Measurements from ENCODE around the gene SPIN2A. TPM values are rescaled to one million over a fixed set of nuclear protein-coding genes. Genes with fewer than 3 reads are reported as not detected.

The SPIN2A gene
- total RNA-seq, 1 experiment from 2014 or later, result 4.5 TPM

- ChIA-PET POLR2A (interaction anchor here (1.0 kb wide), 1 partner anchor 126 kb away, joined by 3 read pairs; the partner anchor contains the start of gene SPIN3), CTCF (interaction anchor here (1.0 to 1.7 kb wide), 2 partner anchors 126 to 143 kb away, joined by 3 read pairs; partner anchors contain the start of gene SPIN3)
- H3K27ac Mint-ChIP-seq, result peak overlapping the region; percentile 76
- ATAC-seq (no peak), DNase-seq (ENCODE audit: low spot score) (no peak)
- H3K36me3 Mint-ChIP-seq, result peaks cover 10% of the 10 kb centered on the region
- no peak for TF ChIP-seq ZMAT4 (CRISPR knock-in tag; IDR thresholded peaks at IDR 0.05)
- no peak for TF ChIP-seq NR1H2 (CRISPR knock-in tag; IDR thresholded peaks at IDR 0.05)
- TF ChIP-seq AR (CRISPR knock-in tag; IDR thresholded peaks at IDR 0.05), result no peak
- TF ChIP-seq JAZF1 (CRISPR knock-in tag; IDR thresholded peaks at IDR 0.05), result no peak
- no peak for TF ChIP-seq SP1 (CRISPR knock-in tag; conservative IDR thresholded peaks at IDR 0.05)
- no peak for TF ChIP-seq ELF4 (CRISPR knock-in tag; IDR thresholded peaks at IDR 0.05; ENCODE audit: low read depth)
- no peak for TF ChIP-seq HMGXB4 (CRISPR knock-in tag; IDR thresholded peaks at IDR 0.05)
- TF ChIP-seq GABPB1 (CRISPR knock-in tag; IDR thresholded peaks at IDR 0.05), result no peak
- no peak for TF ChIP-seq E2F4 (CRISPR knock-in tag; IDR thresholded peaks at IDR 0.05; ENCODE audit: borderline replicate concordance, low read depth)
- no peak for TF ChIP-seq SMAD4 (CRISPR knock-in tag; IDR thresholded peaks at IDR 0.05)
- TF ChIP-seq ARID4B (CRISPR knock-in tag; IDR thresholded peaks at IDR 0.05; ENCODE audit: borderline replicate concordance), result no peak
- no peak for TF ChIP-seq ZNF232 (CRISPR knock-in tag; IDR thresholded peaks at IDR 0.05)
- no peak for TF ChIP-seq PRRX2 (CRISPR knock-in tag; IDR thresholded peaks at IDR 0.05)
- TF ChIP-seq NFE2L1 (CRISPR knock-in tag; IDR thresholded peaks at IDR 0.05), result no peak
- TF ChIP-seq STAT6 (CRISPR knock-in tag; conservative IDR thresholded peaks at IDR 0.05; ENCODE audit: low read depth), result no peak
- no peak for TF ChIP-seq NR3C1 (CRISPR knock-in tag; conservative IDR thresholded peaks at IDR 0.05; ENCODE audit: low read depth)
- TF ChIP-seq RORB (CRISPR knock-in tag; IDR thresholded peaks at IDR 0.05), result no peak
- no peaks in the 10 kb centered on the region for H3K27me3 Mint-ChIP-seq (ENCODE audit: low read depth)
- no peaks in the 10 kb centered on the region for H3K9me3 Mint-ChIP-seq
- peak overlapping the region; percentile 80 for H3K4me3 Mint-ChIP-seq
- H3K4me1 Mint-ChIP-seq, result peaks cover 10% of the 10 kb centered on the region; the same call in 1 of the 2 replicates
These were observed 15.4 kb downstream of the SPIN2A start for GRCh38 chrX:57121816-57122215.

Data from WTC11 (cell line).